ENCODE results near the gene ZNF343. TPM values are rescaled to one million over a fixed set of nuclear protein-coding genes. Genes with fewer than 3 reads are reported as not detected.

Gene ZNF343
- total RNA-seq, 1 experiment from 2014 or later: 12.0 TPM

GRCh38 chr20:2460752-2461424 is 47.8 kb downstream of the ZNF343 start:
- peaks cover 61 to 66% of the 10 kb centered on the region in 2 experiments for H3K36me3 ChIP-seq (ENCODE audit: control insufficient read depth in 1 of 2, insufficient read depth in 2 of 2, low read length in 2 of 2)
- POLR2A ChIA-PET: interaction anchor here (1.2 kb wide), 1 partner anchor 10 kb away, joined by 3 read pairs; the partner anchor contains the start of gene SNRPB
- TF ChIP-seq EZH2 (IDR thresholded peaks at IDR 0.05) (no peak), CTCF (IDR thresholded peaks at IDR 0.05 in 2 of 3, conservative IDR thresholded peaks at IDR 0.05 in 1 of 3; ENCODE audit: borderline replicate concordance in 1 of 3, insufficient read depth in 1 of 3, low read depth in 2 of 3, low read length in 2 of 3) (no peak)
- intact Hi-C loops (cut with micrococcal nuclease): no loop called here
- CTCF ChIA-PET: interaction anchor here (0.5 to 1.3 kb wide), 3 partner anchors 9 to 255 kb away, joined by 3 to 4 read pairs (median 4); no protein-coding TSS in a partner anchor
- H4K20me1 ChIP-seq (ENCODE audit: insufficient read depth): peaks cover 16% of the 10 kb centered on the region; the same call in 1 of the 2 replicates
- H3K4me3 ChIP-seq (replicated peaks in 1 of 2; ENCODE audit: low read depth in 1 of 2, low read length in 2 of 2): no peak overlapping the region
- no peak overlapping the region for H2AFZ ChIP-seq (ENCODE audit: low read depth, low read length, poor library complexity, severe bottlenecking)
- H3K27ac ChIP-seq (ENCODE audit: low read depth, low read length): no peak overlapping the region
- RAD21 ChIA-PET (ENCODE audit: low non-redundant PET in 1 of 2, low total read pairs in 2 of 2, uncharacterized antibody in 2 of 2, unreplicated experiment in 2 of 2): no interaction called here
- peaks cover 33% of the 10 kb centered on the region for H3K79me2 ChIP-seq (ENCODE audit: insufficient read depth, low read length)
- BruUV-seq (replicated peaks): no TSS peak
- H3K4me1 ChIP-seq (ENCODE audit: control insufficient read depth in 1 of 2, insufficient read depth in 2 of 2, low read length in 2 of 2): no peaks in the 10 kb centered on the region
- ATAC-seq (no peak), DNase-seq (ENCODE audit: low read depth, low spot score) (no peak)
- H3K9ac ChIP-seq (ENCODE audit: low read length): no peak overlapping the region
- H3K27me3 ChIP-seq (ENCODE audit: insufficient read depth, low read length): no peaks in the 10 kb centered on the region
- no peak overlapping the region for H3K4me2 ChIP-seq (ENCODE audit: low read length)
- H3K9me3 ChIP-seq (ENCODE audit: control insufficient read depth in 1 of 2, insufficient read depth in 1 of 2, low read depth in 1 of 2, low read length in 2 of 2): no peaks in the 10 kb centered on the region
- no peaks in the 10 kb centered on the region for H3K9me2 ChIP-seq (ENCODE audit: insufficient read depth)

GRCh38 chr20:2459981-2460751 is 48.5 kb downstream of the ZNF343 start:
- no peak for DNase-seq (ENCODE audit: low read depth, low spot score)
- POLR2A ChIA-PET: interaction anchor here (1.2 kb wide), 1 partner anchor 11 kb away, joined by 3 read pairs; the partner anchor contains the start of gene SNRPB
- intact Hi-C loops (cut with micrococcal nuclease): no loop called here

More at GRCh38 chr20:2459981-2460751, 48.5 kb downstream of the ZNF343 start:
- Histone ChIP-seq H3K79me2 (ENCODE audit: insufficient read depth, low read length) (peaks cover 25% of the 10 kb centered on the region), H3K4me1 (ENCODE audit: control insufficient read depth in 1 of 2, insufficient read depth in 2 of 2, low read length in 2 of 2) (no peaks in the 10 kb centered on the region), H3K9me3 (ENCODE audit: control insufficient read depth in 1 of 2, insufficient read depth in 1 of 2, low read depth in 1 of 2, low read length in 2 of 2) (no peaks in the 10 kb centered on the region), H3K36me3 (ENCODE audit: control insufficient read depth in 1 of 2, insufficient read depth in 2 of 2, low read length in 2 of 2) (peaks cover 54 to 59% of the 10 kb centered on the region in 2 experiments), H3K4me3 (replicated peaks in 1 of 2; ENCODE audit: low read depth in 1 of 2, low read length in 2 of 2) (no peak overlapping the region), H3K9ac (ENCODE audit: low read length) (no peak overlapping the region), H3K9me2 (ENCODE audit: insufficient read depth) (no peaks in the 10 kb centered on the region), H3K27me3 (ENCODE audit: insufficient read depth, low read length) (no peaks in the 10 kb centered on the region), H2AFZ (ENCODE audit: low read depth, low read length, poor library complexity, severe bottlenecking) (no peak overlapping the region), H3K4me2 (ENCODE audit: low read length) (no peak overlapping the region), H4K20me1 (ENCODE audit: insufficient read depth) (peaks cover 11% of the 10 kb centered on the region; the same call in 1 of the 2 replicates), H3K27ac (ENCODE audit: low read depth, low read length) (no peak overlapping the region)
- TF ChIP-seq ATF3 (IDR thresholded peaks at IDR 0.05): no peak
- TF ChIP-seq JUND (IDR thresholded peaks at IDR 0.05): no peak
- TF ChIP-seq EZH2phosphoT487 (IDR thresholded peaks at IDR 0.05; ENCODE audit: borderline replicate concordance): no peak
- TF ChIP-seq TCF7L2 (IDR thresholded peaks at IDR 0.05; ENCODE audit: borderline replicate concordance, extremely low read depth, insufficient read depth, insufficient read length): no peak
- TF ChIP-seq POLR2AphosphoS5 (IDR thresholded peaks at IDR 0.05; ENCODE audit: low read depth, low read length): no peak; the same call in 1 of the 2 replicates
- no peak for TF ChIP-seq EGR1 (IDR thresholded peaks at IDR 0.05; ENCODE audit: low read depth)
- ChIA-PET CTCF (interaction anchor here (0.5 to 1.3 kb wide), 3 partner anchors 8 to 255 kb away, joined by 3 to 4 read pairs (median 4); no protein-coding TSS in a partner anchor), RAD21 (ENCODE audit: low non-redundant PET in 1 of 2, low total read pairs in 2 of 2, uncharacterized antibody in 2 of 2, unreplicated experiment in 2 of 2) (no interaction called here)
- ATAC-seq: no peak
- BruUV-seq (replicated peaks): no TSS peak
